Measurements from ENCODE around the gene SLC7A5.
"Not testable (repeated sequence)": the region's sequence is repeated elsewhere in the genome, so short reads cannot be mapped to it uniquely, and the experiment has no call there.

The SLC7A5 gene

GRCh38 chr16:87831421-87832136 lies 37.7 kb downstream of the SLC7A5 start:
- no peak for DNase-seq

DNA sequence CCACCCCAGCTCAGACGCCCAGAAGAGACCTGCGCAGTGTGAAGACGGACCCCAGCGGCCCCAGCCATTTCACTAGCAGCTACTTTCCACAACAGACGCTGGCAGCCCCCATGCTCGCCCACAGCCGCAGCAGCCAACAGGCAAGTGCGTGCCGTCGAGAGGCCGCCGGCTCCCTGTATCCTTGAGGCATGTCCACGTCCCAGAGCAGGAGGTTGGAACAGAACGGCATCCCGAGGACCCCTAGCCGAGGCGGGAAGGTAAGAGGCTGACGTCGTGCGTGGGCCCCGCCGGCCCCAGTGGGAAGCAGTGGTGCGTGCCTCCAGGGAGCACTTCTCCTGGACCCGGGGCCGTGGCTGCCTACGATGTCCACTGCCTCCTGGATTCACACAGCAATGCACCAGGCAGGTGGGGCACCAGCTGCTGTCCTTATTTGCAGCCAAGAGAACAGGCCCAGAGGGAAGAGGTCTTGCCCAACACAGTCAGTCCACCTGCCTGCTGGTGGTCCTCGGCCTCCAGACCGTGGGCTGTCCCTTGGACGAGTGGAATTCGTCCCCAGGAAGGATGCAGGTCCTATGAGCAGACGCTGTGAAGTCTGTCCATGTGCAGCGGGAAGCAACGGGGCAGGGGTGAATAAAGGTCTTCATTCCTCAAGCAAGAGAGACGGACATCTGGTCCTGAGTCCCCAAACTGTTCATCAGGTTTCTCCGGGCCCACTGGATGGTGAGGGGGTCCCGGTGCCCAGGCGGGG lies 38.5 kb downstream of the SLC7A5 start:
- DNase-seq = no peak

- no peak for DNase-seq
These were observed 39.2 kb downstream of the SLC7A5 start for GRCh38 chr16:87829988-87830672.

GRCh38 chr16:87829622-87829980 lies 39.7 kb downstream of the SLC7A5 start:
- DNase-seq = no peak

- no peak for DNase-seq
These were observed 40.2 kb downstream of the SLC7A5 start for GRCh38 chr16:87828907-87829621.

DNA sequence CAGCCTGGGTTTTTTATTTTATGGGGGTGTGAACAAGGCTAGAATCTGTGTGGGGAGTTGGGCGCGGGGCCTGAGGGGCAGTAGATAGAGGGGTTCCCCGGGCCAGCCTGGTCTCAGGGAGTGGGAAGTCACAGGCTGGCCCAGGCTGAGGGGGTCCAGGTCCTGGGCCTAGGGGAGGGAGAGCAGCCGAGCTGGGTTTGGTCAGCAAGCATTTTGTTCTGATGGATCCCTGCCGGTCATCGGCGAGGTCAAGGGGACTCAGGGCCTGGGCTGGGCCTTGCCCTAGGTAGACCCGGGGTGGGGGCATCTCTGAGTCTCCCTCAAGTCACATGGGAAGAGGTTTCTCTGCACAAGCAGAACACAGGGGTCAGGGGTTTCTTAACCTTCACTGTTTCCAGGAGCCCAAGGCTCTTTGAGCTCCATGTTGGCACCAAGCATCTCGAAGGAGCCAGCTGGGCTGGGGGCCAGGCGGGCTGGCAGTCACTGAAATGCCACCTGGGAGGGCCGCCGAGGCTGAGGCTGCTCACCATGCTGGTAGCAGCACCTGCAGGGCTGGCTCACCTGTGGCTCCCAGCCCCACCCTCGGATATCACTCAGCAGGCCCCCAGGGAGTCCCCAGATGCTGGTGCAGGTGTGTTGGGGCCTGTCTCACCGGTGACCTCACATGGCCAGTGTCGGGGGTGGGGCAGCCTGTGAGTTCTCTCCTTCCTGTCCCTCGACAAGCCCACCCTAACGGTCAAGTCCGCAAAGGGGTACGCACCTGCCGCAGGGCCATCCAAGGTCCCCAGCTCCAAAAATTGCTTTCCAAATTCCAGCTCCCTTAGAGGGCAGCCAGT lies 41.0 kb downstream of the SLC7A5 start:
- DNase-seq = no peak

GRCh38 chr16:87827588-87827915 lies 41.8 kb downstream of the SLC7A5 start:
- not testable (repeated sequence) for DNase-seq

GRCh38 chr16:87826798-87827587 lies 42.3 kb downstream of the SLC7A5 start:
- DNase-seq = no peak

- not testable (repeated sequence) for DNase-seq
These were observed 42.9 kb downstream of the SLC7A5 start for GRCh38 chr16:87826407-87826797.

GRCh38 chr16:87825842-87826120 lies 43.5 kb downstream of the SLC7A5 start:
- DNase-seq = not testable (repeated sequence)

GRCh38 chr16:87824991-87825841 lies 44.1 kb downstream of the SLC7A5 start:
- DNase-seq = no peak

DNA sequence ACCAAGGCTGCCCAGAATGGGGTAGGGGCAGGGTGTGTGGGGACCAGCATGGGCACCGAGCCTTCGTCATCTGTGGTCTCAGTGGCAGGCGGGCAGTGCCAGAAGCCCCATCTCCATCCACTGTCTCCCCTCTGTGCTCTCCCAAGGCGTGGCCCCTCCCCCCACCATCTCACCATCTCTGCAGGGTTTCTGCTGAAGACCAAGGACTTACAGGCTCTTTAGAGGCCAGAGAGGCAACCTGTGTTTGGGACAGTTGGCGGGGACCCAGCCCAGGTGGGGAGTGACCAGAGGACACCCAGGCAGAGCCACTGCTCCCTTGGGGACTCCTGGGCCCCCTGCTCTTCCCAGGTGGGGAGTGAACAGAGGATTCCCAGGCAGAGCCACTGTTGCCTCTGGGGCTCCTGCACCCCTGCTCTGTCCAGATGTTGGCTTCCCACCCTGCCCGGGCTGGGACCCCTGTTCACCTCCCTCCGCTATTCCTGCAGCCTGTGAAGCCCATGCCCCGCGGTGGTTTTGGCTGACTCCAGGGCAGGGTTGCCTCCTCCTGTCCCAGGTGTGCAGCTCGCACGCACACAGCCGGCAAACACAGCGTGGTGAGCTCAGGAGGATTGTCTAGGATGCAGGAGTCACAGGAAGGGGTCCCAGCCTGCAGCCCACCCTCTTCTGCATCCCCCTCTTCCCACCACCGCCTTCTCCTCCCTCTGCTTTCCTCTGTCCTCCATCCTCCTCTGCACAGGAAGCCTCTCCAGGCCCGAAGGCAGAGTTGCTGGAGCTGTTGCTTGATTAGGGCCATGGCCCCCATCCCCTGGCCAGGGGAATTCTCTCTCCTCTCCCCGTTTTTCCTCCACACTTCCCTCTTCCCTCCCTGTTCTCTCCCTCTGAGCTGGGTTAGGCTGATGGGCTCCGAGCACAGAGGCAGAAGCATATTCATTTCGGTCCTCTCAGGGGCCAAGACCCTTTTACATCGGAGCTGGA lies 45.0 kb downstream of the SLC7A5 start:
- no peak for DNase-seq

- no peak for DNase-seq
These were observed 46.0 kb downstream of the SLC7A5 start for GRCh38 chr16:87823181-87823929.

DNA sequence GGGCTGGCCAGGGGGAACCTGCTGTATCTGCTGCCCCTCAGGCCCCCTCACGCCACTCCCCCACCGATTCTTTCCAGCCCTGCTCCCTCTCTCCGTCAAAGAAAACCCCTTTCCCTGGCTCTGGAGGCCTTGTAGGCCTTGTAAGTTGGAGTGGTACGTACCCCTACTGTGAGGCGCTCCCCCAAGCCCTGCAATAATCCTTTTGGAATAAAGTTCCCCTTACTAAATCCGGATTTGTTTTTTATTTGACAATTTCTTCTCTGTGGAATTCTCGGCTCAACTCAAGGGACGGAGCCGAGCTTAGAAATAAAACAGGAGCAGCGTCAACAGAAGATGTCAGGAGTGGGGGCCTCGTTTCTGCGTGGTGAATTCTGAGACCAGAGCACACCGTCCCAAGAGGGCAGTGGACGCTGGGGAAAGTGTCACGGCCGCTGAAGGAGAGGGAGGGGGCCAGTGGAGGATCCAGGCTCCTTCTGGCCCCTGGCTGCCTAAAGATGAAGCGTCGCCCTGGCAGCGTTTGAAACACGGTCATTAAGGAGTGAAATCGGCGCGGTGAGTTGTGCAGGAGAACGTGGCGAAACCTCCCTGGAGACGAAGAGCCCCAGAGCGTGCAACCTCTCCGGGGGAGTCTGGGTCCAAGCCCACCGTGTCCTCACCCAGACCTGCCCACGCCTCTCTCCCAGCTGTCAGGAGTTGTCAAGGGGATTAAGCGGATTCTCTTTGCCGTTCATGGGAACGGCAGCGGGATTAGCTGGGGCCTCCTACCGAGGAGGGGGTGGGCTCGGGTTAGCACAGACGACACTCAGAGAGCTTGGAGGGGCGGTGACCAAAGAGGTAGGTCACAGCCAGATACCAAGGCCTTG lies 47.0 kb downstream of the SLC7A5 start:
- no peak for DNase-seq

GRCh38 chr16:87821376-87822107 lies 47.8 kb downstream of the SLC7A5 start:
- no peak for DNase-seq

- no peak for DNase-seq
These were observed 49.3 kb downstream of the SLC7A5 start for GRCh38 chr16:87819983-87820382.

- DNase-seq = no peak
These were observed 50.0 kb downstream of the SLC7A5 start for GRCh38 chr16:87819282-87819681.

All from activated CD4-positive, CD25-positive, alpha-beta regulatory T cell treated with anti-CD3 and anti-CD28 coated beads, Interleukin-2, amount 50 U/mL, for 72 hours (primary cell).